HG02571 (cell line): ENCODE data around the gene ADGRB2.

Experiments
- ATAC-seq: cut with Tn5 transposase; IDR thresholded peaks from one replicate; pipeline ENCODE4 v1.9.1; 2021; ENCODE audit warnings: mild to moderate bottlenecking, moderate library complexity; ENCODE audit not compliant: unreplicated experiment

Gene ADGRB2

GRCh38 chr1:31765041-31765467 lies 914 bp upstream of the ADGRB2 start:
- no peak for ATAC-seq

GRCh38 chr1:31763671-31764311 lies 349 bp downstream of the ADGRB2 start:
- ATAC-seq = no peak

DNA sequence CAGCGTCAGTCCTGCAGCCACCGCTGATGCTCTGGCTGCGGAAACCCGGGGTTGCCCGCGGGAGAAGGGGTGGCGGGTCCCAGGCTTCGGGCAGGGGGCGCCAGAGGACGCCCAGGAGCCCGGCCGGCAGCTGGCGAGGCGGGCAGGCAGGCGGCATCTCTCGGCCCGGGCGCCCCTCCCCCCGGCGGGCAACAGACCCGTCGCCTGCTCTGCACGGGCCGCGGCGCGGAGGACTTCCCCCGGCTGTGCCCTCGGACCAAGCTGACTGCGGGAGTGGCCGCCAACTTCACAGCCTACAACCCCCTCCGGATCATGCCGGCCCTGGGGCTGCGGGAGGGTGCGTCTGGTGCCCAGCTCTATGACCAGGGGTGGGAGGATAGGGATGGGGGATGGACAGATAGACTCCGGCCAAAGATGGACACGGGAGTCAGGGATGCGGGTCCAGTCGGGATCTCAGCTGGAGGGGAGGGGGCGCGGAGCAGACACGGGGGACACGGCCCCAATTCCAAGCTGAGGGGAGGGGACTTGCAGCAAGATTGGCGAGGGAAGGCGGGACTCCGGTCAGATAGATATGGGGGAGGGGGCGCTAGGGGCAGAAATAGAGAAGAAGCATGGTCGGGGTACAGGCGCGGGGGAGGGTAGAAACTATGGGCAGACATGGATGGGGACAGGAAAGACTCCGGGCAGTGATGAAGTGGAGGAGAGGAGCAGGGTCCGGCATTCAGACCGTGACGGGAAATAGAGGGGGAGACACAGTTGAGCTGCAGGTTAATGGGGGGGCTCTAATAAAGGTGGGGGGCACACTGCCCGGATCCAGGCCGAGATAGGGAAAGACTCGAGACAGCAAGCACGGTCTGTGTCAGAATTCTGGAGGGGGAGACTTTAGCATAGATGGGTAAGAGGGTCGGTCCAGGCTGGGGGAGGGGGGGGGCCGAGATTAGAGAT lies 1.1 kb downstream of the ADGRB2 start:
- ATAC-seq = no peak

- no peak for ATAC-seq
These were observed 1.8 kb downstream of the ADGRB2 start for GRCh38 chr1:31762323-31762722.

- ATAC-seq = no peak
These were observed 2.3 kb downstream of the ADGRB2 start for GRCh38 chr1:31761883-31762282.

DNA sequence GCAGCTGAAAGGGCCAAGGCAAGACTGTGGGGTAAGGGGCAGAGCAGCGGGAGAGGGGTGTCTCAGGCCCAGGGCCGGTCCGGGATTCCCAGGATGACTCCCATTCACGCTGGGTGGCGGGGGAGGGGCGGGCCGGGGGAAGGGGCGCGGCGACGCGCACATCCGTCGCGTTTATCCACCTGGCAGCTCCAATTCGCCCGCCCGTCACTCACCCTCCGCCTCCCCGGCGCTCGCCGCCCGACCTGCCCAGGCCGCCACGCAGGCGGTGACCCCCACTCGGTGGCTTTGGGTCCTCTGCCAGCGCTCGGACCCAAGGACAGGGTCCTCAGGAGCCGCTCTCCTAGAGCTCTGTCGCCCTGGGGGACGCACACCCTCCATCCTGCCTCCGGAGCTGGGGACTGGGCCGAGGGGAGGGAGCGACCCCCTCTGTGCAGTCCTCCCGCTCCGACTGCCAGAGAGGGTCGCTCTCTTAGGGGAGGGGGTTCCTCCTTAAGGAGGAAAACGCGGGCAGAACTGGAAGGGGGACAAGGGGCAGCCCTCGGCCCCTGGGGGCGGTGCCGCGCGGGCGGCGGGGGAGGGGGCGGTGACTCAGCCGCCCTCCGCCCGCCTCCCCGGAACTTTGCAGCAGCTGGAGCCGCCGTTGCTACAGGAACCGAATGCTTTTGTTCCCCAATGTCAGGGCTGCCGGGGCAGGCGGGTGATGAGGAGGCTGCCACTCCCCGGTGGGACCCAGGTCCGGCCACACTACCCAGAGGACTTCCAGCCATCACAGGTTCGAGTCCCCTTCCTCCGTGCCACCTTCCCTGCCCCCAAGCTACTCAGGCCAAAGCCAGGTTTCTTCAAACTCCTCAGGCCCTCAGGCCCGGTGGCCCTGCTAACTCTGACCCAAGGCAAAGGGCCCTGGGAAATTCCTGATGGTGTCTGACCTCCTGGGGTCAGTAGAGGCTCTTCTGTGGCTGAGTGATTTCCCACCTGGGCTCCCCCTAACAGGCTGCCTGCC lies 3.4 kb downstream of the ADGRB2 start:
- ATAC-seq = no peak

GRCh38 chr1:31759298-31760023 lies 4.7 kb downstream of the ADGRB2 start:
- no peak for ATAC-seq

- no peak for ATAC-seq
These were observed 5.3 kb downstream of the ADGRB2 start for GRCh38 chr1:31758823-31759222.

DNA sequence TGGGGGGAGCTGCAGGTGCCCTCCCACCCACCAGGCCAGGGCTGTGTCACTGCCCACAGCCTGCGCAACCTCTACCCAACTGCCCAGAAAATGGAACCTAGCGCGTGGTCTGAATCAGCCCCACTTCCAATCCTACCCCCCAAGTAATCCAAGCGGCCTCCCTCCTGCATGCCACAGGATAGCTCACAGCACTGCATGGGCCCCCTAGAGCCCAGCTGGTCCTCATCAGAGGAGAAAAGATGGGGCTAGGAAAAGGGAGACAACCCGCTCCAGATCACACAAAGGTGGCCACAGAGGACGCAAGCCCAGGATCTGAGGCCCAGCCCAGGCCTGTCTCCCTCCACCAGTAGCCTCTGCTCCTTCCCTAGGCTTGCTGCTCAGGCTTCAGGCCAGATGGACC lies 6.2 kb downstream of the ADGRB2 start:
- no peak for ATAC-seq

DNA sequence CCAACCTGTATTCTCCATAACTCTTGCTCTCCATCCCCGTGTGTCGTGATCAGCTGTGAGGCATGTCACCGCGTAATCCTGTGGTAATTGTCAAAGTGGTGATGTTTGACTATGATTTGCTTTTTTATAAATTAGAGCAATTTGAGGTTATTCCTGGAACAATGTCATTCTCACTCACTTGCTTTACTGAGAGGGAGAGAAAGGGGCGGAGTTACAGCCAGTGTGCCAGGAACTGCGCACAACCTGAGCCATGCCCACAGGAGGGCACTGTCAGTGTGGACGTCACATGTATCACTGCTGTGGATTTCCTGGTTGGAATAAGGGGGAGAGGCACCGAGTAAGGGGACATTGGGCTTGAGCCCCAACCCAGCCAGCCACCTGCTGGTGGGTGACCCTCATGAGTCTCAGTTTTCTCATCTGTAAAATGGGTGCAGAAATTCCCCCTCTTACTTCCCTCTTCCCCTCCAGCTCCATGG lies 6.9 kb downstream of the ADGRB2 start:
- ATAC-seq = no peak

DNA sequence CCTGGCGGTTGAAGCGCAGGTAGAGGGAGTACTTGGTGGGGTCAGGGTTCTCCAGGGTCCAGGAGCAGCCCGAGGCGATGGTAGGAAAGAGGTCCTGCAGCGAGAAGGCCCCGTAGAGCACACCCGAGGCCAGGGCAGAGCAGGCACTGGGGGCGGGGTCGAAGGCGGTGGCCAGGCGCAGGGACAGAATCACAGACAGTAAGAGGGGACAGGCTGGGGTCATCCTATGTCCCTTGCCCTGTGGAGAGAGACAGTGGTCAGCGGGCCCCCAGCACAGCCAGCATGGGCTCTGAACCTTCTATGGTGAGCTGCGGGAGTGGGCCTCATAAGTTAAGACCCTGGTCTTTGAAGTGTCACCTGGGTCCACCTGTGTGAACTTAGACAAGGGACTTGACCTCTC lies 7.6 kb downstream of the ADGRB2 start:
- no peak for ATAC-seq

DNA sequence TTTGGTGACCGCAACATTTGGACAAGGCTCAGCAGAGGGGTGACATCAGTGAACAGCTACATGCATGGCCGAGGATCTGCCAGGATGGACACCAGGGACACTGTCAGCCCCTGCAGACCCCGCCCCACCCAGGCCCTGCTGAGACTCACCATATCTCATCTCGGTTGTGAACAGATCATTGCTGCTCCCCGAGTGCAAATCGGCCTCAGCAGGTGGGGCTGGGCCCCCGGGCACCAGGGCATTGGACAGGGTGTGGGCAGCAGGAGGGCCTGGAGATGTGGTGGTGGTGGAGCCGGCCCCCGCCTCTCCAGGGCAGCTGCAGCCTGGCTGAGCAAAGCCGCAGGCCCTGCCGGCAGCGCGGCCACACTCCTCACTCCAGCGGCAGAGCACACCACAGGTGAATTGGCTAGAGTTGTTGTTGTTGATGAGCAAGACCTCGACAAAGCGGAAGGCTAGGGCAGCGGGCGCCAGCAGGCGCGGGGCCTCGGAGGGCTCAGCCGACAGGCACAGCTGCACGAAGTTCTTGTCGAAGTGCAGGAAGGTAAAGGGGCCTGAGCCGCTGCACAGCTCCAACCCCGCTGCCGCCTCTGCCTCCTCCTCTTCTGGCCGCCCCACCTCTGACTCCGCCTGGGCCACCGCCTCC lies 8.2 kb downstream of the ADGRB2 start:
- ATAC-seq = no peak

GRCh38 chr1:31755197-31755611 lies 8.9 kb downstream of the ADGRB2 start:
- ATAC-seq = no peak

GRCh38 chr1:31754397-31754796 lies 9.7 kb downstream of the ADGRB2 start:
- no peak for ATAC-seq

DNA sequence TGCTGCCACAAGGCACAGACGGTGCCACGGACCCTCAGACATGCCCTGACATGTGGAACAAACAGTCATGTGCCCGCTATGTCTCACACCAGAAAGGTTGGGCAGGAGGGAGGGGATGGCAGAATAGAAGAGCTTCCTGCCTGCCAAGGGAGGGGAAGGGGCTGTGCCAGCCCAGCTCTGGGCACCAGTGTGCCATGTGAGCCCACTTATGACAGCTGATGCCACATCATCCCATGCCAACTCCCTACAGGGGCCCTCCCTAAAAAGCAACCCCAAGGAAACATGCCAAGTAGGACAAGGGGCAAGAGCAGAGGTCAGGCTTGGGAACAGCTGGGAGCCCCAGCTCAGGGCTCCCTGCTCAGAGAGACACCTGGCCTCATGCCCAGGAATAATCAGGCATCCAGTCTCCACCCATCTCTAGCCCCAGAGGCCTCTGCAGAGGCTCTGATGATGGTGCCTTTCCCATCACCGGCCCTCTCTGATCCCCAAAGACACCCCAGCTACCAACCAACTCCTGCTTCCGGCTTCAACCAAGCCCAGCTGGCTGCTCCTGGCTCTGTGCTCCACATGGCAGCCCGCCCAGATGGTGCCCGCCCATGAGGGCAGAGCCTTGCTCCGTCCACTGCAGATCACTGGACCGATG lies 10.3 kb downstream of the ADGRB2 start:
- no peak for ATAC-seq

DNA sequence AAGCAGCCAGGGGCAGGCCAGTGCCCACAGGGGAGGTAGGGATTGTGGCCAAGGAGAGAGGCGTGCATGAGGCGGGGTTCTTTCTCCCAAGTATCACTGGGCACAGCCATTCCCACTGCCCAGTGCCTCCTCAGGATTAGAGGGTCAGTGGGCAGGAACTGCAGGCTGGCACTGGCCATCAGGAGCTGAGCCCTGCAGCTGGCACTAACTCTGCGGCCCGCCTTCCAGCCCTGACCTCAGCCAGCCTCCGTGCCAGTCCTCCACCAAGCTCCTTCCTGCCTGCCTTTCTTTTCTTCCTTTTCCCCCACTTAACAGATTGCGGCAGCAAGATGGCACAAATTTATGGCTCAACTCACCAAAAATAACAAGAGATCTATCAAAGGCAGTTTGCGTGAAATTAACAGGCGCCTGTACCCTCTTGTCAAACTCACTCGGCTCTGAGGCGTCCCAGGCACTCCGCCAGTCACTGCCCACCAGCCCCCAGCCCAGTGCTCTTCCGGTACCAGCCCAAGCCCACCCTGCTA lies 11.1 kb downstream of the ADGRB2 start:
- ATAC-seq = no peak

DNA sequence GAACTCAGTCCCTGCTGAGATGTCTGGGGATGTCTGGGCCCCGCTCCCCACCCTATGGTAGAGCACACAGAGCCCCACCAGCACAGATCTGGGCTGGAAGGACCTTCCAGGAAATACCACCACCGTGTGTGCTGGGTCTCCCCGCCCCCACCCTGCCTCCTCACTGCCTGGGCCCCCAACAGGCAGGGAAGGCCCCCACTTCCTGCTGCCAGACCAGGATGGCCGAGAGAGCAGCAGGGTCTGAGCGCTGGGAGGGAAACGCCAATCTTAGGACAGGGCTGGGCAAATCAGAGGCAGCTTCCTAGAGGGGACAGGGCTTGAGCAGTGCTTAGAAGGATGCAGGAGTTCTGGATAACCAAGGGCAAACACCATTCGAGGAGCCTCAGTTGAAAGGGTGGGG lies 11.9 kb downstream of the ADGRB2 start:
- no peak for ATAC-seq

DNA sequence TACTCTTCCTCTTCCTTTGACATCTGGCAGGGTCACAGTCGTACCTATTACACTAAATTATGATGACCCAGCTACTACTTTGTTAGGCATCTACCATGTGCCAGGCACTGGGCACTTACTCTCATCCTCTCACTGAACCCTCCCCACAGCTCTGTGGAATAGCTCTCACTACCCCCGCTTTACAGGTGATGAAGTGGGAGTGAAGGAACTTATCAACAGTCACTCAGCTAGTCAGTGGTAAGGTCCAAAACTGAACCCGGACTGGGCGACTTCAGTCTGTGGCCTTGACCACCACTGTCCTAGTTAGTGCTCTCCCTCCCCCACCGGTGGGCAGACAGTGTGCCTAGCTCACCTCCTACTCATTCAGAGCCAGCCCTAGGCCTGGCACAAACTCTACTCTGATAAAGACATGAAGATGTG lies 12.3 kb downstream of the ADGRB2 start:
- ATAC-seq = no peak
